GM21825 (cell line): ENCODE results near the gene LCA5.
"Not testable (repeated sequence)": the region's sequence is repeated elsewhere in the genome, so short reads cannot be mapped to it uniquely, and the experiment has no call there.

ENCODE experiments used
- ATAC-seq: cut with Tn5 transposase; IDR thresholded peaks from one replicate; pipeline ENCODE4 v1.9.1; 2021; ENCODE audit warnings: mild to moderate bottlenecking, moderate library complexity; ENCODE audit not compliant: unreplicated experiment

The LCA5 gene

DNA sequence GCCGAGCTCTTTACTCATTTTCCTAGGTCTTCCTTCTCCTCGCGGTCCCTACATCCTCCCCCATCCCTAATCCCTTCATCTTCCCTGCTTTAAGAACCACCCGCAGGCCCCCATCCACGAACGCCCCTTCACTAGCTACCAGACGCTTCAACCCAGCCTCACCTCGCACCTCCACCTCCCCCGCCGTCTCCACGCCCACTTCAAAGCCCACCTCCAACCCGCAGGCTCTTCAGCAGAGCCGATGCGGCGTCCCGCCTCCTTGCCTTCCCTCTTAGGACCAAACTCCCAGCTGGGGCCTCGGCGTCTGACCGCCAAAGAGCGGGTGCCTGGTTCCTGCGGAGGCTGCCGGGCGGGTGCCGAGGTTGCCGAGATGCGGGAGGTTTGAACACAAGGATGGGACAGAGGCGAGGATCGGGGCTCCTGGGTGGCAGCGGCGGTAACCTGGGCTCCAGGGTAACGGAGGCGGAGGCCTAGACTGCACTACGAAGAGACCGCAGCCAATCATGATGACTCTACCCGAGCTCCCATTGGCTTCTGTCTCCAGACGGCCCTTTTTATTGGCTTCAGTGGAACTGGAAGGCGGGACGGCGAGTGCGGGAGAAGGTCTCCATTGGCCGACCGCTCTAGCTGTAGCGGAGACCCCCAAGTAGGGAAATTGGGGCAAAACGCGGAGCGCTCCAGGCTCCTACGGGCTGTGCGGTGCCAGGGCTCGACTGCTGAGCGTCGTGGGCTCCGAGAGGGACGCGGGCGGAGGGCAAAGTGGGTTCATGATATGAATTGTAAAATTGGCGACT lies at the start of gene LCA5:
TSS of gene LCA5 (minus strand) at position 477 of the 794 bp plus-strand sequence. CDS start 18,536 bp downstream, outside the sequence.
- peak; percentile 100 for ATAC-seq

DNA sequence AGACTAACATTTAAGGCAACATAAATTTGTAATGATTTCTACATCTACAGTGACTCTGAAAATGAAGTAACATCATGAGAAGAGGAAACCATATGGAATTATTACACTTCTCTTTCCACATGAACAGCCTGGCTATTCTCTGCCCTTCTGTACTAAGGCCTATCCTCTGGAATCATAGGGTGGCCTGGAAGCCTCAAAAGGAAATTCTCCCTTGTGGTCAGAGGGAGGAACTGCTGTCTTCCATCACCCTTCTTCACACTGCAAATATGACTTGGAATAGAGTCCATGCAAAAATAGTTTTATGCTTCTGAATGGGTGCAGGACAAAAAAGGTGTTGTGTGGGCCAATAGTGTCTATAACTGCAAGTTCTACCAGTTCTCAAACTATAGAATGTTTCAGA lies 49.3 kb upstream of the LCA5 start:
- ATAC-seq, result no peak

DNA sequence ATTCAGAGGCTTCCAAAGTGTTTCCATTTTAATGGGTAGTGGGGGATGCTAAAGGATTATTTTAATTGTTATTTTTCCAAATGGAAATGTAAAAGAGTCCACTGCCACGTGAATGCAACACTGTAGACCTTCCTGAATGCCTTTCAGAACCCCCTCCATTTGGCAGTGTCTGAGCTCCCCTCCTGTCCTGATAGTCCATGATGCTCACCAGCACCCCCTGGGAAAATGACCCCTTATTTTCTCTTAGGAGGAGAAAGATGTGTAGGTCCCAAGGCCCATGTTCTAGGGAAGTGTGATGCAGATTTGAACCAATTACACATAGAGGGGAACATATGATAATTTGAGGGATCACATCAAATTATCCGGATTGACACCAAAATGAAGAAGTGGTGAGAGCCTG lies 47.1 kb upstream of the LCA5 start:
- no peak for ATAC-seq

DNA sequence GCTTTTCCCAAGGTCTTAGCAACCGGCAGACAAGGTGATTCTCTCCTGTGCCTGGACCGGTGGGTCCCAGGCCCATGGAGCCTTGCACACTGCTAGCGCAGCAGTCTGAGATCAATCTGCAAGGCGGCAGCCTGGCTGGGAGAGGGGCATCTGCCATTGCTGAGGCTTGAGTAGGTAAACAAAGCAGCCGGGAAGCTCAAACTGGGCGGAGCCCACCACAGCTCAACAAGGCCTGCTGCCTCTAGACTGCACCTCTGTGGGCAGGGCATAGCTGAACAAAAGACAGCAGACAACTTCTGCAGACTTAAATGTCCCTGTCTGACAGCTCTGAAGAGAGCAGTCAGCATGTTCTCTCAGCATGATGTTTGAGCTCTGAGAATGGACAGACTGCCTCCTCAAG lies 40.7 kb upstream of the LCA5 start:
- not testable (repeated sequence) for ATAC-seq

DNA sequence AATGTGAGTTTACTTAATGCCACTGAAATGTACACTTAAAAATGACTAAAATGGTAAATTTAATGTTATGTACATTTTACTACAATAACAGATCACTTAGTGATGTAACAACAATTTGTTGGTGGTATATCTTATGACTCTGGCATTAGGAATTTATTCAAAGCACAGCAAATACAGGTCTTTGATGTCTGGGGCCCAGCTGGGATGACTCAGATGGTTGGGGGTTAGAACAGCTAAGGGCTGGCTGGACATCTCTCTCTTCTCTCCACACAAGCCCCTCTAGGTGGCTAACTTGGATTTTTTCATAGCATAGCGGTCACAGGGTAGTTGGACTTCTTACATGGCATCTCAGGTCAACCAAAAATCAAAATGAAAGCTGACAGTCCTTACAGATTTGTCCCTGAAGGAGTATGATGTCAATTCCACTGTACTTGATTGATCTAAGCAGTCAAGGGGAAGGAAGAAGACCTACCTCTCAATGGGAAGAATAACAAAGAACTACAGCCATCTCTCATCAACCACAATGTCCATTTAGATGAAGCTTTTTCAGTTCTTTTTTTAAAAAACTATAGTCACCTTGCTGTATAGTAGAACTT lies 37.5 kb upstream of the LCA5 start:
- no peak for ATAC-seq

DNA sequence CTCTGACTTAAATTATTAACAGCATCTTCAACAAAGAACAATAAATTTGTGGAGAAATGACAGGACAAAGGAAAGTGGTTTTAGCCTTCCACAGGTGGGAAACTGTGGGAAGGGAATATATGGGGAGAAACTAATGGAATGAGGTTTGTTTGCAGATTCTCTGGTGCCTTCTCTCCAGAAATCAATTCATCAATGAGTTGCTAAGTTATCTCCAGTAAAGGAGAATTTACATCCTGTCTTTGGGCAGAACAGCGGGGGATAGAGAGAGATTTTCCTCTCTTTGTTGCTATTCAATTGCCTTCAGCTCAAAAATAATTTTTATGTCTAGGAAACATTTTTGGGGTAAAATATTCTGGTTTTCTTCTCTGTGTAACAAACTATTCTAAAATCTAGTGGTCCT lies 36.9 kb upstream of the LCA5 start:
- no peak for ATAC-seq

DNA sequence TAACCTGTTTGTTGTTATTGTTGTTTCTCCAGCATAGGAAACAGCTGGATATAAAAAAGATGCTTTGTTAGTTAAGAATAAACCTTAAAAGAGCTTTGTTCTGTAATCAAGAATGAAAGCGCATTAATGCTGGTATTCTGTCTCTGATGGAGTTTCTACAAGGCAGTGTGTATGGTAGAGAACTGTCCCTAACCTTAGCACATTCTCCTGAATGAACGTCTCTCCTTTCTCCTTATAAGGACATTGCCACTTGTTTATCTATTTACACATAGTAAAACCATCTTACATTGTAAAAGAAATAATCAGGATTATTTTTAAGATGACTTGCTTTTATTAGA lies 33.8 kb upstream of the LCA5 start:
- peak; percentile 25 for ATAC-seq

DNA sequence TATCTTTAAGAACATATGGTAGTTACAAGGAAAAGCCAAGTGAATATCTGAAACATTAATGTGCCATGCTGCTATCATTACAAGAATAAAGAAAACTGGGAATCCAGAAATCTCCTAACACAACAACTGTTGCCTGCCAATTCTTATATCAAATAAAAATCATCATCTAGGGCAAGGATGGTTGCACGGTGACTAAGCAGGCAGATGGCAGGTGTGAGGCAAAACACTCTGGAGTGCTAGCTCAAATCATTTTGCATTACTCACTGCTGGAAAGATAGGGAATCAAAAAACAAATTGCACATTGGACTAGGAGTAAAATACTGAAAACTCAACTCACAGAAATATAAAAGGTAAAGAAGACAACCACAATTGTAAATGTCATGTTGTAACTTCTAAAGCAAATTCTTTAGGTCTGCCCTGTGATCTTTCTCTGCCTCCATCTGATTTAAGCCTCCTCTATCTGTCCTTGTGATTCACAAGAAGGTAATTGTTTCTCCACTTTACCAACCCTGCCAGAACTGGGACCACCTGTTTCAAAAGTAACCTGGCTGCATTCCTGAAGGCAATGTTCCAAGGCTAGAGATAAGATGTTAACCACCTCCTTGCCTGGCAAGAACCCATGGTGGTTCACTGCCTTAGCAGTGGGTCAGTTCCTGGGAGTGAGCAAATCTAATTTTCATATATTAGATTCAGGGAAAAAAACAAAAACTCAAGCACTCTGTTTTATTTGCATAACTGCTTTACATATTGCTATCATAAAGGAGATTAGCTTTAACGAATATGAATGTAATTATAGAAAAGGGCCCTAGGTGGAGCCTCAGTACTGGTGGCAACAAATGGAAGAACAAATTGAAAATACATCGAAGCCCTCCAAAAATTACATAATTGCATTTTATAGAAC lies 33.1 kb upstream of the LCA5 start:
- peak; percentile 88 for ATAC-seq

DNA sequence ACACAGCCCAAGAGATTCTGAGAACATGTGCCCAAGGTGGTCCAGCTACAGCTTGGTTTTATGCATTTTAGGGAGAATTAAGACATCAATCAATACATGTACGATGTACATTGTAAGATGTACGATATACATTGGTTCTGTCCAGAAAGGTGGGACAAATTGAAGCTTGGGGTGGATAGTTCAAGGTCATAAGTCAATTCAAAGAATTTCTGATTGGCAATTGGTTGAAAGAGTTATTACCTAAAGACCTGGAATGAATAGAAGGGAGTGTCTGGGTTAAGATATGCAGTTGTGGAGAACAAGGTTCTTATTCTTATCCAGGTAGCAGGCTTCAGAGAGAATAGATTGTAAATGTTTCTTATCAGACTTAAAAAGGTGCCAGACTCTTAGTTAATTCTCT lies 31.8 kb upstream of the LCA5 start:
- no peak for ATAC-seq

DNA sequence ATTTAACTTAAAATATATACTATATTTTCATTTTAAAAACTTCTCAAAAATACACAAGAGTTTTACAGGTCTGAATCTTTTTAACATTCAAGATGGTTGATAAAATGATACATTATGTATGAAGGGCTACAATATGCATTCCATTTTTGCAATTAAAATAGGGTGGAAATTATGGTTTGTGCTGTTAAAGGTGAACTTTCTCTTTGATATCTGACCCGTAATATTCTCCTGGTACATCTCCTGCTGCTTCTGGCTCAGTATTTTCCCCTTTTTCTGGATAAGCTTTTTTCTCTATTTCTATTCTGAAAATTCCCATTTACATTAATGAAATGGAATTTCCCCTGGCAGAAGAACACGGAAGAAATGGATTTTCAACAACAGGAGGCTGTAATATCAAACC lies 27.4 kb upstream of the LCA5 start:
- no peak for ATAC-seq

DNA sequence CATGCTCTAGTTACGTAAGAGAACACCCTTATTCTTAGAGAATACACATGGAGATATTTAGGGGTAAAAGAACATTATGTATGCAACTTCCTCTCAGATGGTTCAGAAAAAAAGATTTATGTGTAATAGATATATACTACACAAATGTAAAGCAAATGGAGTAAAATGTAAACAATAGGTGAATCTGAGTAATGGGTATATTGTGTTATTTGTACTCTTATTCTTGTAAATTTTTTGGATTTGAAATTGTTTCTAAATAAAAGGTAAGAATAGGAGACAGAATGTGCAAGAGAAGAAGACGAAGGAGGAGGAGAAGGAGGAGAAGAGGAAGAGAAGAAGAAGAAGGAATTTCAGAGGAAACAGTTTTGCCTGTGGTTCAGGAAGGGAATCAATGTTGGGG lies 22.5 kb upstream of the LCA5 start:
- no peak for ATAC-seq

DNA sequence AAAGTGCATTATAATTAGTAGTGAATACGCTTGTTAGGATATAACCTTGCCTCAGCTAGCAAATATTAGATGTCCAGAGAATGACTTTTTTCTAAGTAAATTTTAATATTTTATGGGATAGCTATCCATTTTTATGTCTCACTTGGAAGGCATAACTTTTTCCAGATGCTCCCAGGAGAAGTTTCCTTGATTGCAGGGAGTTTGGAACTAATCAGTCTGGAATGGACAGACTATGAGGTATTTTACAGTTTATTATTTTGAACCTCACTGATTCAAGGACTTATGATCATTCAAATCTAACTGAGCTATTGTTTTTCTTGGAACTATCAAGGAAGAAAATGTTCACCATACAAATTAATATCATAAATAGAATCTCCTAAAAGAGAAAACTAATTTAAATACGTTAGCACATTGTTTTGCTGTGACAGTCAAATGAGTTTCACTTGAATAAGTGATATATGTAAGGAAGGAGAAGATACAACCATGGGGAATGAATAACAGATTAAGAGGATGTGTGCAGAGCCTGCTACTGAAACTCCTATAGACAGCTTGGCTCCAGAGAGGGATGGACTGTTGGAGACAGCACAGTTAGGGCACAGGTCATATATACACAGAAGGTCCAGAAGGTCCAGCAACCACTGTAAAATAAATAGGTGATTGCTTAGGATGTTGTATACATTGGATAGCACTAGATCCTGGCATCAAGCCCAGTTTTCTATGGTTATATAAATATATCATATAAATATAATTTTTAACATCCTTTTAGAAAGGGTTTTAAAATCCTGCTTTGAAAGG lies 20.6 kb upstream of the LCA5 start:
- no peak for ATAC-seq

DNA sequence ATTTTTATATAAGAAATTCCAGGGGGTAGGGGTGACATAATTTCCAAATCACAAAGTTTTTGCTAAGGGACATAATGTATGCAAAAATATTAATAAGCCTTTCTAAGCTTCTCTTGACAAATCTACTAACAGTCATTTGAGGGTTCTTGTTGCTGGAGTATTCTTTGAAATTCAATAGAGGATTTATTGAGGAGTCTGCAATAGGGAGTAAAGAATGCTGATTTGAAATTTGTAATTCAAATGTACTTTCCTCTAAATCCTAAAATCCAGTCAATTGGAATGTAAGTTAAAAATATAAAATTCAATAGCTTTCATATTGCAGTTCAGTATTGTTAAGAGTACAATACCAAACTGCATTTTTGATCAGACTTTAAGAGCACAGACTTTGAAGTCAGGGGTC lies 17.1 kb upstream of the LCA5 start:
- ATAC-seq, result no peak

DNA sequence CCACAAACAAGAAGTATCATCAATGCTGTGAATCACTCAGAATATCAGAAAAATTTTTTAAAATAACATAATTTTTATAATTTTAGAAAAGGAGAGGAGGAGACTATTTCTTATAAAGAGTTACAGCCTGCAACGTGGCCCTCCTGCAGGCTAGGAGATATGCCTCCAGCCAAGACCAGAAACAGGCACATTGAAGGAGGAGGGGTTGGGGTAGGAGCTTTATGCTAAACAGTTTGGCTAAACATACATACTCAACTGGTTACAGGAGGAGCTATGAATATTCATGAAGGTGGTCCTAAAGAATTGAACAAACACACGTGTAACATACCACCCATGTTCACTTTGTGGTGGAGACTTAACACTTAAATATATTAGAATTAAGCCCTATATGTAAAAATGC lies 14.2 kb upstream of the LCA5 start:
- no peak for ATAC-seq

DNA sequence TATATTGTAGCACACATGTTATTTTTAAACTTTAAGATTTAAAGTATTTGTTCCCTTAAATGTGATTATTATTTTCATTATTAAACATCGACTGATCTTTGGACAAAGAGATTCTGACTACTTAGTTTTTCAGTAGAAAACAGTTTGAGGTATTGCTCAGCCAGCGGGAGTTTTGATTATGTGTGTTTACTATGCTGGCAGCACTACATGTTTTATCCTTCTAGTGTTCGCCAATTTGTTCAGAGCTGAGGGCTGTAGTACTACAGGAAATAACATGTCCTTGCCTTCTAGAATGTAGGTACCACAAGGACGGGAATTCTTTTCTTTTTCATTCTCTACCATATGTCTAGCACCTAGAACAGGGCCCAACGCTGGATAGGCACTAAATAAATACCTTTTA lies 11.1 kb upstream of the LCA5 start:
- ATAC-seq, result no peak

DNA sequence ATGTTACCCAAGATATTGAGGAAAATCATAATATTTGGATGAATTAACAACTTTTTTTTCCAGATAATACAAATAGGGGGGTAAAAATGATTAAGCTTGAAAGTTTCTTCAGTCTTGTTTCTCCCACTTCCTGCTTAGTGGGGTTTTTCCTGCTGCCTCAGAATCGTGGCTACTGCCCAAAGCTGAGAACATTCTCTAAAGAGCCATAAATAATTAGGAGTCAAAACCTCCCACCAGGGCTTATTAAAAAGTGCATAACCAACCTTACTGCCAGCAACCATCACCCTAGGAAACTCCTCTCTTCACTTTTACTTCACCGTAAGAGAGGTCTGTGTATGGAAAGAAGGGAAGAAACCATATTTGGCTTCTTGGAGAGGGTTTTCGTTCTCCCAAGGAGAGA lies 9.0 kb upstream of the LCA5 start:
- no peak for ATAC-seq

DNA sequence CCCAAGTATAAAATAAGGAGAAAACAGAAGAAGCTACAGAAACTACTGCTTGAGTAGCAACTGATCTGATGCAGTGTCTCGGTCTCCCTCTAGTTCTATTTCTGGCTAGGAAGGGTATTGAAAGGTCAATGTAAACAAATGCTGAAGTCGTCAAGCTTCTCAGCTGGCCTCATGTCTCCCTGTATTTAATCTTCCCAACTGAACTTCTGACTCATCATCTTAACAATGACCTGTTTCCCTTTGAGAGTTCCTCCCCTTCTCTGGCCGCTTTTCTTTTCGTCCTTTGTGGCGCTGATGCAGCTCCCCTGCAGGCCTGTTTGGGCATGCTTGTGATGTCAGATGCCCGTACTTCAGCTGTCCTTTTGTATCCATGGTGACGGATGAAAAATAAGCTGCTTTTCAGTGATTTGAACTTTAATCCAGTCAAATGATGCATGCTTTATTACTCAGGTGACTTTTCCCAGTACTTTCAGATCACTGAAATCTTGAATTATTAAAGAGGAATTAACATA lies 7.8 kb upstream of the LCA5 start:
- ATAC-seq, result peak; percentile 84

DNA sequence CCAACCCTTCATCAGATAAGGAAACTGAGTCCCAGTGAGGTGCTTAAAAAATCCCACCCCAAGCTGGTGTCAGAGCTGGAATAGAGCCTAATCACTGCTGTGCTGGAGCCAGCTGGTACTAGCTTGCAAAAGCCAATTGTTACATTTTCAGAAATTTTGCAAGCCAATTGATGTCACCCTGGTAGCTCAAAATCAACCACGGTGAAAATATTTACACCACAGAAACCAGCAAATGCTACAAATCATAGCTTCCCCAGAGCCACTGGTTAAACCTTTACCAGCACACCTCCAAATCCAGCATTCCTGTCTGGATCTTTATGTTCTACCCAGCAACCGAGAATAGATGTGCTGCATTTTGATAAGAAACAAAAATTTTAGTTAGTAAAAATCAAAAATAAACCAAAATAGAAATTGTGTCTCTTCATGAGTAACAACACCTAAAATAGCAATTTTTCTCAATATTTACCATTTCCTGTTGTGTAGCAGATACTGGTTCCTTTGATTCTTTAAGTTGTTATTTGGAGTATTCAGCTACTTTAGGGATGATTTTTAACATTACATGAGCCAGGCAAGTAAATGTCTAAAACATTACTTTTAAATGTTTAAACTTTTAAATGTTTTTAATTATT lies 7.2 kb upstream of the LCA5 start:
- ATAC-seq, result peak; percentile 56

DNA sequence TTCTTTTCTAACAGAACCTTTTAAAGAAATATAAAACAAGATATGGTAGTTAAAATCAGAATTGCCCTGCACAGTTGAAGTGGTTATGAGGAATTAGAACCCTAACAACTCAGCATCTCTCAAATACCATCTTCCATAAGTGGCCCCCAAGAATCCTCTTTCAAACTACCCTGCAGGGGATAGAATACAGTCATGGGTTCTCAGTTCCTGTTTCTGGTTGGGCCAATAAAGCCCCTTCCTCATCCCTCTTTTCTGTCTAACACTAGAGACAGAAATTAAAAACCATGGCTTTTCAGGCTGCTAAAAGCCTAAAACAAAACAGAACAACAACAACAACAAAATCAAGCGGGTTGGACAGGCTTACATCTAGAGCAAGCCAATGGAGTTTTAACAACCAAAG lies 6.7 kb upstream of the LCA5 start:
- ATAC-seq, result peak; percentile 20

DNA sequence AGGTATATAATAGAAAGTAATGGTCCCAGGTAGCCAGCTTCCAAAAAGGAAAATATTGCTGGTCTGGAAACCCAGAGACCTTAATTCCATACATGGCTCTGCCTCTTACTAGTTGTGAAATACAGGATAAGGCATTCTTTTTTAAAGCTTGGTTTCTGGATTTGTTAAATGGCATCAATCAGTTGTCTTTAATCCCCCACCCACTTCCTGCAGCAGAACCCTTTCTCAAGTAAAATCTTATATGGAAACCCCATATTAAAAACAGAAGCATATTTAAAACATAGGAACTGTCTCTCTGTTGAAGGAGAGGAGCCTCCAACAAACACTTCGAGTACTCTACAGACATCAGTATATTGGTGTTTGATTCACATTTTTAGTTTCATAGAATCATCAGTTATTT lies 6.2 kb upstream of the LCA5 start:
- ATAC-seq, result no peak
